ENCODE results near the gene ANXA11.
"Not testable (repeated sequence)": the region's sequence is repeated elsewhere in the genome, so short reads cannot be mapped to it uniquely, and the experiment has no call there.

Gene ANXA11

DNA sequence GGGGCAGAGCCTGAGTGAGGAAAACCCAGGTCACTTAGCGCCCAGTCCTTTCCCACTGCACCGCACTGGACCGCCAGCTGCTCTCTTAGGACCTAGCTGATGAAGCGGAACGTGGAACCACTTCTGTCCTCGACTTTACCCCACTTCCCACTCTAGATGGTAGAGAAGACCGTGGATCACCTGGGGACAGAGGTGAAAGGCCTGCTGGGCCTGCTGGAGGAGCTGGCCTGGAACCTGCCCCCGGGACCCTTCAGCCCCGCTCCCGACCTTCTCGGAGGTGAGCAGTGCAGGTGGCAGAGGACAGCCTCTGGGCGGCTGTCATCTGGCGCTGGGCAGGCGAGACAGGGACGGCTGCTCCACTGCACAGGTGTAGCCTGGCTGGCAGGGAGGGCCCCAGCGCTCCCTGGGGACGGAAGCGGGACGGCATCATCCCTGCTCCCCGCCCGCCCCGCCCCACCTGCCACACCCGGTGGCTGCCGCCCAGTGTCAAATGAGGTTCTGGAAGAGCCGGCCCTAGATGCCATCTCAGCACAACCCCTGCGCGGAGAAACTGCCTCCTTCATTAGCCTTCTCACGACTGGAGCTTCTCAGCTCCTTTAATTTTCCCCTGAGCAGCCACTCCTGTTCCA is 61.2 kb downstream of the ANXA11 start:
- DNase-seq = peak; percentile 72

DNA sequence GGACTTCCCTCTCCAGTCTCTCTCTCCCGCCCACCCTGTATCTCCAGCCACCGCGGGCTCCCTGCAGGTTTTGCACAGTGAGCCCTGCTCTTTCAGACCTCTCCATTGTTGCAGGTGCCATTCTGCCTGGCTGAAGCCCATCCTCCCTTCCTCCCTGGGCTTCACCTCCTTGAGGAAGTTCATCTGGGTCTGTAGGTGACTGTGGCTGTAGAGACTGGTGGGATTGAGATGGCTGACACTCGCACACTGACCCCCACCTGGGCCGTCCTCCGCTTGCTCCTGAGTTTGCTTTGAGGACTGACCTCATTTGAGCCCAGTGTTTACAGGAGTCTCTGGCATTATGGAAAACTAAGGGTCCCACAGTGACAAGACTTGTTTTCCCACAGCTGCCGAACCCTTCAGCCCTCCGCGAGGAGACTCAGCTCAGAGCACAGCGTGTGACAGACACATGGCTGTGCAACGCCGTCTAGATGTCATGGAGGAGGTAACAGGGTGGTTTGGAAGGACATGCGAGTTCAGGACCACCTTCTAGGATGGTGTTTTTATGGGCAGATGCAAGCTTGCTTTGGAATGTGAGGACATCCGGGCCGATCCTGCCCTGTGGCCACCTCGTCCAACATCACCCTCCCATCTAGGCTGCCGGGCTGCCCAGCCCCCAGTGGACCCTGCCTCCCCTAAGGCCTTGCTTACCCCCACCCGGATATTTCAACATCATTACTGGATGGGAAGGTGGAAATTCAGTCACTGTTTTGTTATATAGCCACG is 63.5 kb downstream of the ANXA11 start:
- DNase-seq = no peak

DNA sequence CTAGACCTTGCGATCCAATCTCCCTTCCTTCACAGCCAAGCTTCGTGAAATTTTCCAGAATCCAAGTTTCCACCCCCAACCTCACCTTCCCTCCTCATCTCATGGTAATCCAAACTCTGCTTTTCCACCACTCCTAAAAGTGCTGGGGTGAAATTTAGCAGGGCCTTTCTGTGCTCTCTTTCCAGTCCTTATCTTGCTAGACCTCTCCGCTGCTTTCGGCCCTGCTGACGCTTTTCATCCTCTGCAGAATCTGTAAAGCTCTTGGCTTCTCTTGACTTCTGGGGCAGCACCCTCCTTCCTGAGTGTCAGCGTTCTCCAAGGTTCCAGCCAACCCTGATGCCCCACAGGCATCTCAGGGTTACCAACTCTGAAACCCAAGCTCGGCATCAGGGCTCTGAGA is 65.1 kb downstream of the ANXA11 start:
- DNase-seq = no peak

DNA sequence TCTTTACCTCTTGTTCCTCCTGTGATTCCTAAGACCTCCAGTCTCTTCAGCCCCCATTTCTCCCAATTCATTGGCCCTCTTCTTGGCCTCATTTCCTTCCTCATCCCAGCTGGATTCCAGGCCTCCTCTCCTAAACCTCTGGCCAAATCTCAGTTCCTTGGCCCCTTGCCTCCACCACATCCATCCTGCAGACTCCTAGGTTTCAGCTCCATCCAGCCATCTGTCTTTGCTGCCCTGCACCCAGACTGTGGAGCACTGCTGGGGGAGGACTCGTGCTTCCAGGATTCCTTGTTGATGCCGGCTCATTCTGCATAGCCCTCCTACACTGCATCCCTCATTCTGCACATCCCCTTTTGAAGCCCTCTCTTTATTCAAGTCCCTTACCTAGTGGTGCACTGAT is 66.1 kb downstream of the ANXA11 start:
- DNase-seq = no peak

DNA sequence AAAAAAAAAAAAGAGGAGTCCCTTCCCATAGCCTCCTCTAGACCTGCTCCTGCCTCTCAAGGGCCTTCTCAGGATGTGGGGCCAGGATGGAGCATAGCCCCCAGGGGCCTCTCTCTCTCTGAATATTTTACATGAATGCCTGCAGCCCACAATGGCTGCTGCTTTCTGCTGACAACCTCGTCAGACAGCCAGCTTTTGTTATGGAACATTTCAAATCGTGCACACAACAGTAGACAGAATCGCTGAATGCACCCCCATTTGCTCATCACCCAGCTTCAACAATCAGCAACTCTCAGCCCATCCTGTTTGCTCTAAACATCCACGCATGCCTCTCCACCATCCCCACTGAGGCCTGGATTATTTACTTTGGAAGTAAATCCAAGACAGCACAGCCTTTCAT is 67.4 kb downstream of the ANXA11 start:
- no peak for DNase-seq

DNA sequence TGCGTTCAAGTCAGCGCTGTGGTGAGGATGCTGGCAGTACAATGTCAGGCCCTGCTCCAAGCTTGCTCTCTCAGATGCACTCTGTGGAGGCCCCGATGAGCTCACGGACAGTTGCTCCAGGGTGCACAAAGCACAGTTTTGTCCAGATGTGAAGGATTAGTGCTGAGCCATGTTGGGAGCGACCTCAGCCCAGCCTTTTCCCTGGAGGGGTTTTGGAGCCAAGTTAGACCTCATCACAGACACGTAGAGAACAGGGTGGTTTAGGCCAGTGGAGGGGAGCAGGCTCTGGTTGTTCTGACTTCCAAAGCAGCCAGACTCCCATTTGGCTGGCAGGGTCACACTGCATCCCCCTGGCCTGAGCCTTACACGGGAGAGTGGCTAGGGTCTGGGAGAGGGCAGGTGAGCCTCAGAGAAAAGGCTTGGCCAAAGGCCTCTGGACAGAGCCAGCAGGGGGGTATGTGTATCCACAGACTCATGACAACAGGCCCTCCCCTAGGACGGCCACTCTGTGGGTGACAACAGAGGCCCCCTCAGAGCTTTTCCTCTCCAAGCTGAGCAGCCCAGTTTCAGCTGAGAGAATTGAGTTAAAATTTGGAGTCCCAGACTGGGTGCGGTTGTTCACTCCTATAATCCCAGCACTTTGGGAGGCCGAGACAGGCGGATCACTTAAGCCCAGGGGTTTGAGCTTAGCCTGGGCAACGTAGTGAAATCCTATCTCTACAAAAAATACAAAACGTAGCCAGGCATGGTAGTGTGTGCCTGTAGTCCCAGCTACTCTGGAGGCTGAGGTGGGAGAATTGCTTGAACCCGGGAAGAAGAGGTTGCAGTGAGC is 68.1 kb downstream of the ANXA11 start:
- DNase-seq = no peak

DNA sequence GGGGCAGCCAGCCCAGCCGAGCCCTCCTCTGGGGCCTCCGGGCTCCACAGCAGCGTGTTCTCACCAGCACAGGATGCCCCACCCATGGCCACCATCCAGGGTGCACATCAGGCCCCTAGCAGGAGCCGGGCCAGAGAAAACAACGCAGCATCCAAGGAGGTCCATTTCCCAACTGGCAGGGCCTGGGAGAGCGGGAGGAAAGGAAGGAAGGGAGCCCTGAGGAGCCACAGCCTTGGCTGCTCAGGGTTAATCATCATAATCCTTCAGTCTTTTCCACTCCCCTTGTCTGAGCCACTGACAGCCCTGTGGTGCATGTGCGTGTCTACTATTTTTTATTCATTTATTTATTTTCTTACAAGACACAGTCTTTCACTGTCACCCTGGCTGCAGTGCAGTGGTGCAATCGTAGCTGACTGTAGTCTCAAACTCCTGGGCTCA is 69.2 kb downstream of the ANXA11 start:
- no peak for DNase-seq

DNA sequence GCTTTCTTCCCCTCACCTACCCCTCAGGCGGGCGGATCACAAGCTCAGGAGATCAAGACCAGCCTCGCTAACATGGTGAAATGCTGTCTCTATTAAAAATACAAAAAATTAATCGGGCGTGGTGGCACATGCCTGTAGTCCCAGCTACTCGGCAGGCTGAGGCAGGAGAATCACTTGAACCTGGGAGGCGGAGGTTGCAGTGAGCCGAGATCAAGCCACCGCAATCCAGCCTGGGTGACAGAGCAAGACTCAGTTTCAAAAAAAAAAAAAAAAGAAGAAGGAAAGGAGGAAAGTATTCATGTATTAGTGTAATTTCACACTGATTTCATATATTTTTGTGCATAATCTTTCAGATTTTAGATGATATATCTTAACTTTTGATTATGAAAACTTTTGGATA is 71.7 kb downstream of the ANXA11 start:
- not testable (repeated sequence) for DNase-seq

DNA sequence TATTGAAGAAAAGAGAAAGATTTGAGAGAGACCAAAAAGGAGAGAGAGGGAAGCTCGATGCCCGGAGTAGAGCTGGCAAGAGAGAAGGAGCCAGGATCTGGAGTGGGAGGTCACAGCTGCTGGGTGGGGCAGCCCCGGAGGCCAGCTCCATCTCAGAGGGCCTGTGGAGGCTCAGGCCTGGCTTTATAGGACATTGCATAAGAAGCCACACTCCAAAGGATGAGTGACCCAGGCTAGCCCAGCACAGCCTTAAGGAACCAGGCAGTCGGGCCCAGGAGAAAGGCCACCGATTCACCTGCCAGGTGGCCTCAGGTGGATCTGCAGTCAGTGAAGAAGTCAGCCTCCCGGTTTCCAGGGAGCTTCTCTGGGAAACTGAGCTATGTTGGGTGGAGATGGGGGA is 72.1 kb downstream of the ANXA11 start:
- no peak for DNase-seq

DNA sequence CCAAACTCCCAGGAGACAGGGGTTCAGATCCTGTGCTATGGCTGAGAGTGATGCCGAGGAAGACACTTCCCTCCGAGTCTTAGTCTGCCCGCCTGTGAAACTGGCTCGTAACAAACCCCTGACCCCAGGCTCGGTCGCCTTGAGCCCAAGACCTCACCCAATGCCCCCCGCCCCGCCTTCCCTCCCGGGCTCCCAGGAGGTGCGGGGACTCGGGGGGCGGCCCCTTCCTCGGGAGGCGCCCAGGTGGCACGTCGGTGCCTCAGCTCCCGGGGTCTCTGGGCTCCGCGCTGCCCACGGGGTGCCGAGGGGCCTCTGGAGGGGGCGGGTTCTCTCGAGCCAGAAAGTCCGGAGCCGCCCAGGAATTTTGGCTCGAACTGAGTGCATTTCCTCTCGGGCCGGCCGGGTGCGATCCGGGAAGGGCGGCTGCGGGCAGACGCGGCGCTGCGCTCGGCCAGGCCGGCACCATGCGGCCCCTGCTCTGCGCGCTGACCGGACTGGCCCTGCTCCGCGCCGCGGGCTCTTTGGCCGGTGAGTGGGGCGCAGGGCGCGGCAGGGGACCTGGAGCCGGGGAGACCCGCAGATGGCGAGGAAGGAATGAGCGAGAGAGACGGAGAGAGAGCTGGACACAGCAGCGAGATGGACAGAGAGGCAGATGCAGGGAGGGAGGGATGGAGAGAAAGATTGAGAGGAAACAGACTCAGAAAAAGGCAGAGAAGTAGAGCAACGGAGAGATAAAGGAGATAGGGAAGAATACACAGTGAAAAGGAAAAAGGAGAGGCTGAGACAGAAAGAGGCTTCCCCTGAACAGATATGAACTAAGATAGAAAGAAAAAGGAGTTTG is 72.8 kb downstream of the ANXA11 start, which contains the start of gene PLAC9:
Gene PLAC9, plus strand, starts transcription at position 432 of the 841 bp plus-strand sequence. Its CDS starts 33 bp downstream, at position 465.
- DNase-seq = no peak

DNA sequence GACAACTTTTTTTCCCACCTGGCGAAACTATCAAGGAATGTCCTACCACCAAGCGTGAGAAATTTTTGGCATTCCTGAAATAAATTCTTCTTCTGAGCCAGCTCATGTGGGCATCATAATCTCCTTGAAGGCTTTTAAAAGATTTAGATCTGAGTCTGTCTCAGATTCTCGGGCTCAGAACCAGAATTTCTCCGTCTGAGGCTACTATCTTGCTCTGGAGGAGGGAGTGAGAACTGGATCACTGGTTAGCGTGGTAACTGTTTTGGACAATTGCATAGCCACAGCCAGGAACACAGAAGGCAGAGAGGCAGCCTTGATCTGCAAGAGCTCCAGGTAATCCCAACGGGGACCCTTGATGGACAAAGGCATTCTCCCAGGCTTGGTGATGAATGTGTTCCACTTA is 73.8 kb downstream of the ANXA11 start:
- no peak for DNase-seq

DNA sequence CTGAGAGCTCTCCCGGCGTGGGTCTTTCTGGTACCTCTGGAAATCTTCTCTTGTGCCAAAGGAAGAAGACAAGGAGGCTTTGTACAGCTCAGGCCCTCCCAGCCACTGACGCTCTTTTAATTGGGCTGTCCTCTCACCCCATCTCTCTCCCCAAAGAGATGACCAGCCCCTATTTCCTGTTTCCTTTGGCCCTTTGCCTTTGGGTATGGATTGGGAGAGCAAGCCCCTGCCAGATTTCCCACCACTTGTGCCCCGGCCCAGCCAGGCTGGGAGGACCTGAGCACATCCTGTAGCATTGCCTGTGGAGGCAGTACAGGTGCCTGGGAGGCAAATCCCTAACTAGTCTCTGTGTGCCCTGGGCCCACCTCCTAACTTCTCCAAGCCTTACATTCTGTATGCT is 78.5 kb downstream of the ANXA11 start:
- no peak for DNase-seq

DNA sequence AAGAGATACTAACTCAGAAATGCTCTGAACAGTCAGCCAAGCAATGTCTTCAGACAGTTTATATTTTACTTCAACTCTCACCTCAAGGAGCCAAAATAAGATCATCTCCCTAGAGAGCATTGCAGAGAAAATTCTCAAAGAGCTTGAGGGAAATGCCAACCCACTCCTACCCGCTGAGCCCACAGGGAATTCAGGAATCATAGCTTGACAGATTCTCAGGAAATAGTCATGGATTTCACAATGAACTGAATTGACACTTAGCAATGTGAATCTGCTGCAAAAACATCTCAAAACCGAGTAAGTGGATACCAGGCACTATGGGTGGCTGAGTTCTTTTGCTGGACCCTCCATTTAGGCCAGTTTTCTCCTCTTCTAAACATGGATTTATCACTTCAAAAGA is 82.6 kb downstream of the ANXA11 start:
- DNase-seq = no peak

DNA sequence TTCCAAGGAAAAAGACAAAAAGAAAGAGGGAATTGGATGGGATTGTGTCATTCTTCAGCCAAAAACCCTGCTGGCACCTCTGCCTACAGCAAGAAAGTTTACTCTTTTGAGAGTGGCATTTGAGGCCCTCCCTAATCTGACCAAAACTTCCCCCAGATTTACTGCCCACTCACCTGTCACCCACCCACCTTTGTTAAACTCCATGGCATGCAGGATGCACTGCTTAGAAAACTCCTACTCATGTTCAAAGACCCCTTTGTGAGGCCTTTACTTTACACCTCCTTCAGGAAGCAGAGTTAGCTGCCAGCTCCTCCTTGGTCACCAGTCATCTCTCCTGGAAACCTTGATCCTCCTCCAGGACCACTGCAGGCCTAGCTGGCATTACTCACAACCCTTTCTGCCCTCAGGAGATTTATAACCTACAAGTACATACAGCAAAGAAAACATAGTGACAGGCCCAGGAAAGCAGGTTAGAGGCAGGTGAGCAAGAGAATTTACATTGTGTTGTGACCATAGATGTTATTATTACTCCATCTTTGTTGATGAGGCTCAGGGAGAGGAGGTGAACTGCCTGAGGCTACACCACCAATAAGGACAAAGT is 83.1 kb downstream of the ANXA11 start:
- no peak for DNase-seq

DNA sequence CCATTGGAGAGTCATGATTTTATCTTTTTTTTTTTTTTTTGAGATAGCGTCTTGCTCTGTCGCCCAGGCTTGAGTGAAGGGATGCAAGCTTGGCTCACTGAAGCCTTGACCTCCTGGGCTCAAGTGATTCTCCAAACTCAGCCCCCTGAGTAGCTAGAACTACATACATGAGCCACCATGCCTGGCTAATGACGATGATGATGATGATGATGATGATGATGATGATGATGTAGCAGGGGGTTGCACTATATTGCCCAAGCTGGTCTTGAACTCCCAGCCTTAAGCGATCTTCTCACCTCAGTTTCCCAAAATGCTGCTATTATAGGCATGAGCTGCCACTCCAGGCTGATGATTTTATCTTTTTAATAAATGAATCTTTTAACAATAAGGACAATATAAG is 86.7 kb downstream of the ANXA11 start:
- no peak for DNase-seq

DNA sequence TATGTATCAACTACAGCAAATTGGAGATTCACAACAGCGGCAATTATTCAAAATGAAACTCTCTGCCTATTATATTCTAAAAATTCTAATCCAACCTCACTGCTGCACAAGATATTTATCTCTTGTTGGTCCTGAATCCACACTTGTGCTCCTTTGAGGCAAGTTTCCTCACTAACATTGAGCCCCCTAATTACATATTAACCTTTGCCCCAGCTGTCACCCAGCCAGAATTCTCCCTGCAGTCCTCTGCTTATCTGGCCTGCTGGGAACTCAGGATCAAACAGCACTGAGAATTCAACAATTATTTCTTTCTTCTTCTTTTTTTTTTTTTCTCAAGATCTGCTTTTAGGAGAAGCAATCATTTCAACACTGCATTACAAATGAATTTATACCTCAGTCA is 94.4 kb downstream of the ANXA11 start:
- DNase-seq = no peak

DNA sequence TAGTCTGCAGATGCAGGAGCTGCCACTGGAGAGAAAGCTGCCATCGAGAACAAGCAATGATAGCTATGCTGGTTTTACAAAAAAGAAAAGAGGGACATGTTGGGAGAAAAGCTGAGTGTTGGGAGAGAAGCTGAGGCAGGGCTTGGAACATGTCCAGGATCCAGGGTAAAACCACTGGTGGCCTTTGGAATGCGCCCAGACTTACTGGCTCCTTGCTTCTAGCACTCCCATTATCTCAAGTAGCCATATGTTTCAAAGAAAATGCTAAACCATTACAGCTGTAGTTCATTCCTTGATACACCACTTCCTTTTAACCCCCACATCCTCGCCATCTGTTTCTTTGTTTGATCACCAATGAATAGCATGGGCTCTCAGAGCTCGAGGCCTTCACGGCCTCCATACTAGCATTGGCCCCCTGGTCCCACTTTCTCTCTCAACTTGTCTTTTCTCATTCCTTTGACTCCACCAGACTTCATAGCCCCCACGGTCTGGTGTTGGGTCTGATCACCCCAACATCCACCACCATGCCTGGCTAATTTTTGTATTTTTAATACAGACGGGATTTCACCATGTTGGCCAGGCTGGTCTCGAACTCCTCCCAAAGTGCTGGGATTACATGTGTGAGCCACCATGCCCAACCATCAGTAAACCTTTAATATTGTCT is 96.6 kb downstream of the ANXA11 start:
- DNase-seq = no peak

DNA sequence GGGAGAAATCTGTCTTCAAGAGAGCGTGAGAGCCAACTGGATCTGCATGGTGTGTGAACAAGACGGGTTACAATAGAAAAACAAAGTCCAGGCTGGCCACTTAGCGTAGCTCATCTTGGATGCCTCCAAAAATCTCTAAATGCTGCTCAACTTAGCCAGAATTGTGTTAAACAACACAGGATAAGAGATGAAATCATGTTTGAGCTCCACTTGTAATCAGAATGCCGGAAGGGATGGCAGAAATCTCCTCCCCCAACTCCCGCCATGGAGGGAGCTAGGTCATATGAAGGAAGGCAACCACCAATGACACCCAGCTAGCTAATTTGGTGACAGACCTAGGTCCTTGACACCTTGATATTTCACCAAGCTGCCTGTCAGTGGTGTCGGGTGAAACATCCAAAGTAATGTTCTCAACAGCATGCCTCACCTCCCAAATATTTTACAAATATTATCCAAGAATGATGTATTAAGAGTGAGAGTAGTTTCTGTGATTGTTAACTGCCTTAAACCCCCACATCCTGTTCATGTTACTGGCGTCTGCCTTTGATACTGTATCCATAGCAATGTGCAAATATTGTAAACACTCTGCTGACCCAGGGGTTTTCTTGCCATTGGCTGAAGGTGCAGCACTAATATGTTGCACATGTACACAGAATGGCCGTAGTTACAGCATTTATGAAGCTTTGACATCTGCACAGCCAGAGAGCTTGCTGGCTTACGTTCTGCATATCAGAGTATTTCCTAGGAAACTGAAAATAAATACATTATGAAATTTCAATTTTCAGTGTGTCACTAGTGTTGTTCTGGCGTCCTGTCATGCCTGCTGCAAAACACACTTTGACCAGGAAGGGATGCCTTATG is 101.0 kb downstream of the ANXA11 start:
- no peak for DNase-seq
